HG02642 (cell line): Measurements from ENCODE around the gene LIFR.
"Not testable (repeated sequence)": the region's sequence is repeated elsewhere in the genome, so short reads cannot be mapped to it uniquely, and the experiment has no call there.

Experiments
- ATAC-seq: cut with Tn5 transposase; IDR thresholded peaks from one replicate; pipeline ENCODE4 v1.9.1; 2021; ENCODE audit warnings: mild to moderate bottlenecking; ENCODE audit not compliant: unreplicated experiment, poor library complexity

The LIFR gene

DNA sequence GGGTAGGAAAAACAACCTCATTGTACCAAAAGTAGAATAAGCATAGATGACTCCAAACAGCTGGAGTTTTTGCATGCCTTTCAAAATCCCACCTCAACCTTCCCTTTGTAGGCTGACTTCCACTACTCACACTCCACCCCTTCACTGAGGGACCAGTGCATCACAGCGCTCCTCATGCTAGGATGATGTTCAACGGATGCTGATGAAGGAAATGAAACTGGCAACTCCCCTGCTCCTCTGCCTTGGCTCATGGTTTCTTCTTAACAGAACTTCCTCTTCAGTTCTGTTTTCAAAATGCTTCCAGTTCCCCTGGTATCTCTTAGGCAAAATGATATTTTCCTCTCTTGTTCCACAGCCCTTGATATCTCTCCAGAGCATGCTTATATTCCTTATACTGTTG lies 29.0 kb downstream of the LIFR start:
- ATAC-seq, result no peak

- no peak for ATAC-seq
These were observed 32.4 kb downstream of the LIFR start for GRCh38 chr5:38524022-38524421.

DNA sequence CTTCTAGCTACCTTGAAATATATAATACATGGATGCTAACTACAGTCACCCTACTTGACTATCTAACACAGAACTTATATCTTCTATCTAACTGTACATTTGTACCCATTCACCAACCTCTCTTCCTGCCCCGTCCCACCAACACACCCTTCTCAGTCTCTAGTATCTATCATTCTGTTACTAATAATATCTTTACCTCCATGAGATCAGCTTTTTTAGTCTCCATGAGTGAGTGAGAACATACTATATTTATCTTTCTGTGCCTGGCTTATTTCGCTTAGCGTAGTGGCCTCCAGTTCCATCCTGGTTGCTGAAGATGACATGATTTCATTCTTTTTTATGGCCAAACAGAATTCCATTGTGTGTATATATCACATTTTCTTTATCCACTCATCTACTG lies 37.0 kb downstream of the LIFR start:
- no peak for ATAC-seq

DNA sequence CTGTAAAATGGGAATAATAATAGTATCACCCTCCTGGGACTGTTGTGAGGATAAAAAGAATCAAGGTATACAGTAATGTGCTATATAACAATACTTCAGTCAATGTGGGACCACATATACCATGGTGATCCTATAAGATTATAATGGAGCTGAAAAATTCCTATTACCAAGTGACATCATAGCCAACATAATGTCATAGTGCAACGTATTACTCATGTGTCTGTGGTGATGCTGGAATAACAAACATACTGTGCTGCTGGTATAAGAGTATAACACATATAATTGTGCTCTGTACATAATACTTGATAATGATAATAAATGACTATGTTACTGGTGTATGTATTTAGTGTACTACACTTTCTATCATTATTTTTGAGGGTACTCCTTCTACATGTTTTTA lies 38.1 kb downstream of the LIFR start:
- ATAC-seq, result no peak

DNA sequence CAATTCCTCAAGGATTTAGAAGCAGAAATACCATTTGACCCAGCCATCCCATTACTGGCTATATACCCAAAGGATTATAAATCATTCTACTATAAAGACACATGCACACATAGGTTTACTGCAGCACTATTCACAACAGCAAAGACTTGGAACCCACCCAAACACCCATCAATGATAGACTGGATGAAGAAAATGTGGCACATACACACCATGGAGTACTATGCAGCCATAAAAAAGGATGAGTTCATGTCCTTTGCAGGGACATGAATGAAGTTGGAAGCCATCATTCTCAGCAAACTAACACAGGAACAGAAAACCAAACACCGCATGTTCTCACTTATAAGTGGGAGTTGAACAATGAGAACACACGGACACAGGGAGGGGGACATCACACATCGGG lies 39.8 kb downstream of the LIFR start:
- ATAC-seq, result not testable (repeated sequence)

- no peak for ATAC-seq
These were observed 40.8 kb downstream of the LIFR start for GRCh38 chr5:38515646-38516045.

DNA sequence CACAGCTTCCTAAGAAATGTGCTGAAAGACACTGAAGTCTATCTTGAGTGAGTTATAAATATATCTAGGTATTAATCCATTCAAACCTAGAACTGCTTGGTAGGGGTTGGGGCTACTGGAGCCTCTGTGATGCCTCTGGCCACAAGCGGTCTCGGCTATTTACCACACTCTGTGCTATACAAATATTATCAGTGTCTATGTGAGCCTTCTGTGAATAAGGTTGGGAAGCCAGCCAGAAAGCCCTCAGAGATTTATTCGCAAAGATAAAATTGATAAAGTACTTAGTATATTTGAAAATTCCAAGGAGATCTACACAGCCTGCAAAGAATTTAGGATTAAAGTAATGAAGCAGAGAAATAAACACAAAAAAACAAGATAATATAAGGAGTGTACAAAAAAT lies 41.4 kb downstream of the LIFR start:
- no peak for ATAC-seq

- no peak for ATAC-seq
These were observed 47.3 kb downstream of the LIFR start for GRCh38 chr5:38509185-38509584.

DNA sequence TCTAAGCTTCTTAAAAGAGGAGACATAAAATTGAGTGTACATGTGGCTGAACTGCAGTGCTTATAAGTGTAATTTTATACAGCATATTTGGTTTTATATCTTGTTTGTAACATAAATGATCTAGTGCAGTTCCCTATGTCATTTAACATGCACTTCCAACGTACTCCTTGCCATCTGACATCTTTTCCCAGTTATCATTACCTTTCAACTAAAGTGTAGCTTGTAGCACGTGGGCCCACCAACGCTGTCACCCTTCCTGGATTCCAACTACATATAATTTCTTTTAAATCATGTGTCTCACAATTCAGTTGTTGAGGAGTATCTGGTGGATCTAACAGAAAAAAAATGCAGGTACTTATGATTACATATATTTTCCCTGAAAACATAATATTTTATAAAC lies 50.1 kb downstream of the LIFR start:
- ATAC-seq, result no peak

- ATAC-seq, result no peak
These were observed 55.7 kb downstream of the LIFR start for GRCh38 chr5:38500573-38501260.

DNA sequence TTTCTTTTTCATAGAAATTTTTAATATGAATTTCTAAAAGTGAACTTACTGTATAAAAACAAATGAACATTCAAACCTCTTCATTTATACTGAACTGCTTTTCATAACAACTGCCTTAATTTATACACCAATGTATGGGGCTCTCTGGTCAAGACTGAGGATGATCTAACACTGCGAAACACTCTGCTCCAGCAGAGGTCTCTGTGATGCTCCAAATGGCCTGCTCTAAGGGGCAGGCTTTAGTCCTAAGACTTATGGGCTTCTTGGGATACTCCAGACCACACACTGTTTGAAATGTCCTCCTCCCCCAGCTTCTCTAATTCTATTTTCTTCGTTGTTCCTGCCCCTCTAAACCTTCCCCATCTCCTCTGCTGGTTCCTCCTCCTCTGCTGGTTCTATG lies 58.5 kb downstream of the LIFR start:
- ATAC-seq, result no peak

- no peak for ATAC-seq
These were observed 61.7 kb downstream of the LIFR start for GRCh38 chr5:38494763-38495162.

DNA sequence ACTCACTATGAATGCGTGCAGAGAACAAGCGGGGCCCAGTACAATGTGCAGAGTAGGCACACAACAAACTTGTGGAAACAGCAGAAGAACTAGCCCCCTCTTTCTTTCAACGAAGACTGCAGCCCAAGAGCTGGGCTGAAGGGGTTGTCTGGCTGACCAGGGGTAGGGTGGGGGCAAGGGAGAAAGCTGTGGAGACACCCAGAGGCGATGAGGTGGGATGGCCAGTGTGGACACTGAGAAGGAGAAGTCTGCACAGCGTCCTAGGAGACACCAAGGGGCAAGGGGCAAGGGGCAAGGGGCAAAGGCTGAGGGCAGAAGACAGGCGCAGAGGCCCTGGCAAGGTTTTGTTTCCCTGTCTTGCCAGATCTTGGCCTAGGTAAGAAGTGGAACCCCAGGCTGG lies 62.3 kb downstream of the LIFR start:
- ATAC-seq, result no peak

- ATAC-seq, result no peak
These were observed 72.5 kb downstream of the LIFR start for GRCh38 chr5:38483805-38484398.

GRCh38 chr5:38479315-38479904 lies 77.0 kb downstream of the LIFR start:
- no peak for ATAC-seq

DNA sequence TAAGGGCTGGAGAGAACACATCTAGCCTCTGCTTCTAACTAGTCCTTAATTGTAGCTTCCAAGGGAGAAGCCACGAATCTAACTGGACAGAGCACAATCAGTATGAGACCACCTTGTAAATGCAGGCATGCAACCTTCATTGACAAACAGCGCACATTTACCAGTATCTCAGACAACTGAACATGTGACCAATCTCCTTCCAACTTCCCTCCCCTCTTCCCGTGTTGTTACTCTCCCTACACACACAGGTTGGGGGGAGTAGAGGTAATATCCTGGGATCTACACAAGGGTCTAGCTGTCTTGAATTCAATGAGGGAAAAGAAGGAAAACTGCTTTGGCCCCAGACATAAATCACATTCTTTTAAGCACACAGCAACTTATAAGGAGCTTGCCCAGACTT lies 77.6 kb downstream of the LIFR start:
- no peak for ATAC-seq

DNA sequence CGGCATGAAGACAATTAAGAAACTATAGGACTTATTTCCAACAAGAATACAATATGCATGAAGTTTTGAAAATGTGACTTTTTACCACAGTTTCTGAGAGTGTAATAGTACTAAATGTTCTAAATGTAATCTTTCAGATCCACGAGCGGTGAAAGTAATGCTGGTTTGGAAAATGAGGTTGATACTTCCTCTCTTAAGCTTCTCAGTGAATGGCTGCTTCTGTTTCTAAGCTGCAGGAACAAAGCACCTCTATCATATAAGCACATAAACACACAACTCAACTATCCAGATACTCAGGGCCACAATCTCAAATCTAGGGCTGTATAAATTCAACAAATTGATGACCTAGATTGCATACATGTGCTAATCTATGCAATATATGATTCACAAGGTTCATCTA lies 78.3 kb downstream of the LIFR start:
- no peak for ATAC-seq

DNA sequence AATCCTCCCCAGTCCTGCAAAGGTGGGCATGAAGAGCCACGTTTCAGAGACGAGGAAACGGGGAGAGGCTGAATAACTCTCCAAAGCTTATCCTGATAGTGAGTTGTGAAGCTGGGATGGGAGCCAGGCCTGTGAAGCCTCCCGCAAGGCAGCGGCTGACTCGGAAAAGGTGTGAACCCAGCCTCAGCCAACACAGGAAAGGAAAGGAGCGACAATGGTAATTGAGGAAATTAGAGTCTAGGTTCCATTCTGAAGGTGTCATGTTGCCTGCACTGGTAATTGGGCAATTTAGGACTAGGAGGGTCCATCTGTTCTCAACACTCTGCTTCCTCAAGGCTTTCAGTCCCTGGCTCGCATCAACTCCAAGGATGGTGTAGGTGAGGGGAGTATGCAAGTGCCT lies 83.4 kb downstream of the LIFR start:
- ATAC-seq, result no peak

GRCh38 chr5:38472541-38472940 lies 83.9 kb downstream of the LIFR start:
- no peak for ATAC-seq

- ATAC-seq, result no peak
These were observed 84.7 kb downstream of the LIFR start for GRCh38 chr5:38471709-38472108.

DNA sequence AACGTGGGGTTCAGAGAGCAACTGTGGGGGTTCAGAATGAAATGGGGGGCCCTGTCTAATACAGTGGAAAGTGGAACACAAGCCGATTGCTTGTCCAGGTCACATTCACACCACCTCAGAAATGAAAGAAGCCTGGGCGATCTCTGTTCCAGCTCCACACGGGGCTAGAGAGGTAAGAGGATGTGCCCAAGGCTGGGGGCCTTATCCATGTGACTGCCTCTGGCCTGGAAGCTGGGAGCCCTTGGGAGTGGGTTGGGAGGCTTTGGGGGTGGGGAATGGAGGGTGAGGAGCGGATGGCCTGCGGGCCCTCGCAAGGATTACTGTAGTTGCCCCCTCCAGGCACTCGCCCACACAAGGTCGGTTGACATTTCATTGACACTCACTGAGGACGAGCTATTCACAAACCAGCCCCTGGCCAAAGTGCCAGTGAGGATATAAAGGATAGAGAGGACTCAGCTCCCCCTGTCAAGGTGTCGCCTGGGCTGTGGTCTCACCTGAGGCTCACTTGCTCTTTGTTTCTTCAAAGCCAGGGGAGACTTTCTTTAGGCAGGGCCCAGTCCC lies 86.7 kb downstream of the LIFR start:
- ATAC-seq, result no peak
